ENCODE results near the gene NDUFA13.

DNA sequence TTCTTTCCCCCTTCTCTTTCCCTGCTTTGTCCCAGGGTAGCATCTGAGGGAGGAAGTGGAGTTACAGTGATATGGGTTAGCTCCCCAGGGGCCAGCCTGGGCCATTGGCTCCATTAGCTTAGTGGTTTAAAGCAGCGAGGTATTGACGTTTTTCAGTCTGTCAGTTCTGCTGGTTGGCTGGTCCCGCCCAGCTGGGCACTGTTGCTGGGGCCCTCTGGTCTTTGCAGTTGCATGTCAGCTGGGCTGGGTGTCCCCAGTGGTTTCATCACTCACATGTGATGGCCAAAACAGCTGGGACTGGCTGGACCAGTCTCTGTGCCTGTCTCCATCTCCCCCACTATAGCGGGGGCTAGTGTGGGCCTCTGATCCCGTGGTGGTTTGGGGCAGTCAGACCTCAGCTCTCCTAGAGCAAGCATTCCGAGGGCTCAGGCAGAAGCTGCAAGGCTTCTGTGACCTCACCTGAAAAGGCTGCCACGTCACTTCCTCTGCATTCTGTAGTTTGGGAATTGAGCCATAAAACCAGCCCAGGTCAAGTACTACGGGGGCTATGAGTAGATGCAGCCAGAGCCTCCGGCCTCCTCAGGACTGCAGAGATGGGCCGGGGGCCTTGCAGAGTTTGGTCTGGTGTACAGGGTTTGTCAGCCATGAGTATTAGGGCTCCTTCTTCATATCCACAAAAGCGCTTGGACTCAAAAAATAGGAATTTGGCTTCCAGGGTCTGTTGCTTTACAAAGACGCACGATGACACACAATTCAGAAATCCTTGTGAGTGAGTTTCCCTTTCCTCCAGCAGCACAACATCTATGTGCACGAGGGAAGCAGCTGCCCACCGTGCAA lies 30.6 kb upstream of the NDUFA13 start:
- TF ChIP-seq, protein P1, sequence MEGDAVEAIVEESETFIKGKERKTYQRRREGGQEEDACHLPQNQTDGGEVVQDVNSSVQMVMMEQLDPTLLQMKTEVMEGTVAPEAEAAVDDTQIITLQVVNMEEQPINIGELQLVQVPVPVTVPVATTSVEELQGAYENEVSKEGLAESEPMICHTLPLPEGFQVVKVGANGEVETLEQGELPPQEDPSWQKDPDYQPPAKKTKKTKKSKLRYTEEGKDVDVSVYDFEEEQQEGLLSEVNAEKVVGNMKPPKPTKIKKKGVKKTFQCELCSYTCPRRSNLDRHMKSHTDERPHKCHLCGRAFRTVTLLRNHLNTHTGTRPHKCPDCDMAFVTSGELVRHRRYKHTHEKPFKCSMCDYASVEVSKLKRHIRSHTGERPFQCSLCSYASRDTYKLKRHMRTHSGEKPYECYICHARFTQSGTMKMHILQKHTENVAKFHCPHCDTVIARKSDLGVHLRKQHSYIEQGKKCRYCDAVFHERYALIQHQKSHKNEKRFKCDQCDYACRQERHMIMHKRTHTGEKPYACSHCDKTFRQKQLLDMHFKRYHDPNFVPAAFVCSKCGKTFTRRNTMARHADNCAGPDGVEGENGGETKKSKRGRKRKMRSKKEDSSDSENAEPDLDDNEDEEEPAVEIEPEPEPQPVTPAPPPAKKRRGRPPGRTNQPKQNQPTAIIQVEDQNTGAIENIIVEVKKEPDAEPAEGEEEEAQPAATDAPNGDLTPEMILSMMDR (IDR thresholded peaks at IDR 0.05), result no peak
- no peak for TF ChIP-seq POLR2A (IDR thresholded peaks at IDR 0.05)
